H9 (cell line): ENCODE data around the gene PRR16. TPM values are rescaled to one million over a fixed set of nuclear protein-coding genes. Genes with fewer than 3 reads are reported as not detected.

Experiments
- DNase-seq: peaks from one replicate; pipeline ENCODE4 v3.0.0-alpha.2; 2017
- H2AFZ ChIP-seq: one replicate; pipeline ENCODE4 v1.6.1; 2013; ENCODE audit warnings: mild to moderate bottlenecking, low read length, control low read depth, moderate library complexity
- H2AK5ac ChIP-seq: 2 replicates; pipeline ENCODE4 v1.6.1; 2013; ENCODE audit warnings: low read length, control low read depth, mixed read lengths; ENCODE audit not compliant: insufficient read length
- H2BK120ac ChIP-seq: one replicate; pipeline ENCODE4 v1.6.1; 2013; ENCODE audit warnings: low read depth, mild to moderate bottlenecking, low read length, control low read depth, inconsistent platforms; ENCODE audit not compliant: poor library complexity, severe bottlenecking
- H2BK12ac ChIP-seq: 2 replicates; pipeline ENCODE4 v1.6.1; 2013; ENCODE audit warnings: low read length, control low read depth, mixed read lengths, low read depth; ENCODE audit not compliant: insufficient read length
- H2BK15ac ChIP-seq: 2 replicates; pipeline ENCODE4 v1.6.1; 2013; ENCODE audit warnings: low read depth, low read length, control low read depth
- H2BK20ac ChIP-seq: one replicate; pipeline ENCODE4 v1.6.1; 2013; ENCODE audit warnings: low read depth, mild to moderate bottlenecking, low read length, control low read depth, inconsistent platforms; ENCODE audit not compliant: poor library complexity, severe bottlenecking
- H2BK5ac ChIP-seq: 2 replicates; pipeline ENCODE4 v1.6.1; 2013; ENCODE audit warnings: low read length, control low read depth, mixed read lengths; ENCODE audit not compliant: insufficient read length
- H3K14ac ChIP-seq: 2 replicates; pipeline ENCODE4 v1.6.1; 2013; ENCODE audit warnings: low read length, control low read depth; ENCODE audit not compliant: insufficient read depth
- H3K18ac ChIP-seq: 2 replicates; pipeline ENCODE4 v1.6.1; 2013; ENCODE audit warnings: low read depth, mild to moderate bottlenecking, mixed read lengths, low read length, control low read depth; ENCODE audit not compliant: insufficient read length
- H3K23ac ChIP-seq: 2 replicates; pipeline ENCODE4 v1.6.1; 2013; ENCODE audit warnings: low read length, control low read depth, mixed read lengths, low read depth; ENCODE audit not compliant: insufficient read length
- H3K23me2 ChIP-seq: 2 replicates; pipeline ENCODE4 v1.6.1; 2013; ENCODE audit warnings: low read depth, mild to moderate bottlenecking, mixed read lengths, low read length, control low read depth; ENCODE audit not compliant: insufficient read length, poor library complexity, severe bottlenecking
- H3K27ac ChIP-seq: 2 replicates; pipeline ENCODE4 v1.5.1; 2013; ENCODE audit warnings: low read length, control low read depth, mixed read lengths, low read depth; ENCODE audit not compliant: insufficient read length
- H3K27me3 ChIP-seq: 2 replicates; pipeline ENCODE4 v1.6.1; 2013; ENCODE audit warnings: low read length, control low read depth, inconsistent platforms; ENCODE audit not compliant: insufficient read depth
- H3K4ac ChIP-seq: 2 replicates; pipeline ENCODE4 v1.6.1; 2013; ENCODE audit warnings: low read depth, mild to moderate bottlenecking, control low read depth, inconsistent platforms, low read length, moderate library complexity
- H3K4me1 ChIP-seq: 2 replicates; pipeline ENCODE4 v1.6.1; 2013; ENCODE audit warnings: low read length, control low read depth, inconsistent platforms; ENCODE audit not compliant: insufficient read depth
- H3K4me2 ChIP-seq: 2 replicates; pipeline ENCODE4 v1.6.1; 2013; ENCODE audit warnings: low read length, control low read depth, mixed read lengths; ENCODE audit not compliant: insufficient read length, insufficient read depth
- H3K56ac ChIP-seq: 2 replicates; pipeline ENCODE4 v1.6.1; 2013; ENCODE audit warnings: low read depth, mild to moderate bottlenecking, mixed read lengths, low read length, control low read depth; ENCODE audit not compliant: insufficient read length
- H3K79me1 ChIP-seq: 2 replicates; pipeline ENCODE4 v1.6.1; 2013; ENCODE audit warnings: low read depth, mild to moderate bottlenecking, moderate library complexity, low read length, control low read depth, inconsistent platforms; ENCODE audit not compliant: insufficient read depth, poor library complexity, severe bottlenecking
- H3K79me2 ChIP-seq: 2 replicates; pipeline ENCODE4 v1.6.1; 2013; ENCODE audit warnings: low read length, control low read depth, inconsistent platforms; ENCODE audit not compliant: insufficient read depth
- H3K9ac ChIP-seq: 2 replicates; pipeline ENCODE4 v1.6.1; 2013; ENCODE audit warnings: low read length, control low read depth, mixed read lengths; ENCODE audit not compliant: insufficient read length; ENCODE audit errors: extremely low read depth
- H3K9me3 ChIP-seq: one replicate; pipeline ENCODE4 v1.6.1; 2013; ENCODE audit warnings: low read depth, low read length, inconsistent platforms; ENCODE audit not compliant: control insufficient read depth
- H3T11ph ChIP-seq: one replicate; pipeline ENCODE4 v1.6.1; 2013; ENCODE audit warnings: mild to moderate bottlenecking, low read length, control low read depth, inconsistent platforms
- H4K20me1 ChIP-seq: one replicate; pipeline ENCODE4 v1.6.1; 2013; ENCODE audit not compliant: control insufficient read depth, insufficient read length, insufficient read depth
- H4K5ac ChIP-seq: 2 replicates; pipeline ENCODE4 v1.6.1; 2013; ENCODE audit warnings: low read depth, mild to moderate bottlenecking, mixed read lengths, low read length, control low read depth; ENCODE audit not compliant: insufficient read length
- H4K8ac ChIP-seq: replicated peaks from 2 replicates; pipeline ENCODE4 v1.6.1; 2013; ENCODE audit warnings: low read length, control low read depth, mixed read lengths, low read depth; ENCODE audit not compliant: insufficient read length
- H4K91ac ChIP-seq: 2 replicates; pipeline ENCODE4 v1.6.1; 2013; ENCODE audit warnings: low read depth, mild to moderate bottlenecking, moderate library complexity, mixed read lengths, low read length, control low read depth; ENCODE audit not compliant: insufficient read length
- H3K27ac Mint-ChIP-seq, 3 experiments: 2 replicates in 2 of 3; 3 replicates in 1 of 3; pipeline ENCODE4 v1.8.0; 2020 to 2021; ENCODE audit warnings: mixed read lengths in 3 of 3, mild to moderate bottlenecking in 1 of 3, moderate library complexity in 1 of 3
- H3K27me3 Mint-ChIP-seq: 2 replicates; pipeline ENCODE4 v1.8.0; 2021; ENCODE audit warnings: low read depth, mild to moderate bottlenecking, moderate library complexity, mixed read lengths
- H3K36me3 Mint-ChIP-seq, 3 experiments: 2 replicates in 2 of 3; 3 replicates in 1 of 3; pipeline ENCODE4 v1.8.0; 2020 to 2021; ENCODE audit warnings: low read depth in 3 of 3, mixed read lengths in 3 of 3; ENCODE audit not compliant: insufficient read depth in 1 of 3
- H3K4me1 Mint-ChIP-seq, 2 experiments: 2 replicates each; pipeline ENCODE4 v1.8.0; 2020; ENCODE audit warnings: mixed read lengths in 2 of 2
- H3K4me3 Mint-ChIP-seq, 2 experiments: 2 replicates in 1 of 2; 3 replicates in 1 of 2; pipeline ENCODE4 v1.8.0; 2020 to 2021; ENCODE audit warnings: mild to moderate bottlenecking in 2 of 2, mixed read lengths in 2 of 2, moderate library complexity in 1 of 2
- H3K9me3 Mint-ChIP-seq, 2 experiments: 2 replicates in 1 of 2; 3 replicates in 1 of 2; pipeline ENCODE4 v1.8.0; 2020; ENCODE audit warnings: mild to moderate bottlenecking in 2 of 2, mixed read lengths in 2 of 2, moderate library complexity in 1 of 2
- WGBS: extraction: QIAGEN DNeasy Blood & Tissue Kit; methylation state at CpG from one replicate; pipeline ENCODE4 v1.1.7; 2013; ENCODE audit warnings: missing lambda C conversion rate, low lambda C conversion rate, mixed read lengths; ENCODE audit not compliant: insufficient read length; ENCODE audit errors: extremely low coverage; 5-methylcytosine and 5-hydroxymethylcytosine counted together
- total RNA-seq: library from RNA; stranded (reverse); gene quantifications from 2 replicates; pipeline ENCODE4 v1.2.1, GENCODE V29; 2021
- TF ChIP-seq, protein P1 (sequence below): fragments of 200-600 bp; sonication (generic); conservative IDR thresholded peaks from 3 replicates; pipeline ENCODE4 v1.8.0; 2021; ENCODE audit warnings: antibody characterized with exemption, mild to moderate bottlenecking

Gene PRR16
- total RNA-seq, 1 experiment from 2014 or later = 0.13 TPM

DNA sequence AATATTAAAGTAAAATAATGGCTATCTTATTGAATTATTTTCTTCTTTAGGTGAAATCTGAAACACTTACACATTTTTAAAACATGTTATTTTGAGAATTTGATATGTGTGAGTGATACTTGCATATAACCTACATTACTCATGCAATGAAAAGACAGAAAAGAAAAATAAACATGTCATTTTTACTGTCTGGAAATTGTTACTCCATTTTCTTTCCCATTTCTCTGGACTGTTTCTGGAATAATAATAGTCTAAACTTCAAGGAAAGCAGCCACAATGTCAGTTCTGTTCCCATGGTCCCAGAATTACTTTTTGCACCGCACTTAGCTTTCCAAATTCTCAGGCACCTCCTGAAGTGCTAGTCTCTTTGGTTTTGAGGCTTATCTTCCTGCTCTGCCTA is 145.5 kb downstream of the PRR16 start:
- Histone ChIP-seq H4K91ac (no peak overlapping the region), H2BK120ac (no peak overlapping the region), H4K8ac (no peak overlapping the region), H3K18ac (no peak overlapping the region), H2BK15ac (no peak overlapping the region), H3K79me2 (no peaks in the 10 kb centered on the region), H3K9me3 (no peaks in the 10 kb centered on the region), H3K4me1 (no peaks in the 10 kb centered on the region), H3K23ac (no peak overlapping the region), H3K27ac (no peak overlapping the region), H3K4ac (no peak overlapping the region), H2AK5ac (no peak overlapping the region), H2BK20ac (no peak overlapping the region), H2BK5ac (no peak overlapping the region), H3K14ac (no peak overlapping the region), H4K20me1 (no peaks in the 10 kb centered on the region), H3T11ph (no peak overlapping the region), H4K5ac (no peak overlapping the region), H2AFZ (no peak overlapping the region), H3K56ac (no peak overlapping the region), H3K9ac (no peak overlapping the region), H2BK12ac (no peak overlapping the region), H3K79me1 (no peaks in the 10 kb centered on the region), H3K23me2 (no peaks in the 10 kb centered on the region), H3K4me2 (no peak overlapping the region), H3K27me3 (no peaks in the 10 kb centered on the region)
- TF ChIP-seq, protein P1, sequence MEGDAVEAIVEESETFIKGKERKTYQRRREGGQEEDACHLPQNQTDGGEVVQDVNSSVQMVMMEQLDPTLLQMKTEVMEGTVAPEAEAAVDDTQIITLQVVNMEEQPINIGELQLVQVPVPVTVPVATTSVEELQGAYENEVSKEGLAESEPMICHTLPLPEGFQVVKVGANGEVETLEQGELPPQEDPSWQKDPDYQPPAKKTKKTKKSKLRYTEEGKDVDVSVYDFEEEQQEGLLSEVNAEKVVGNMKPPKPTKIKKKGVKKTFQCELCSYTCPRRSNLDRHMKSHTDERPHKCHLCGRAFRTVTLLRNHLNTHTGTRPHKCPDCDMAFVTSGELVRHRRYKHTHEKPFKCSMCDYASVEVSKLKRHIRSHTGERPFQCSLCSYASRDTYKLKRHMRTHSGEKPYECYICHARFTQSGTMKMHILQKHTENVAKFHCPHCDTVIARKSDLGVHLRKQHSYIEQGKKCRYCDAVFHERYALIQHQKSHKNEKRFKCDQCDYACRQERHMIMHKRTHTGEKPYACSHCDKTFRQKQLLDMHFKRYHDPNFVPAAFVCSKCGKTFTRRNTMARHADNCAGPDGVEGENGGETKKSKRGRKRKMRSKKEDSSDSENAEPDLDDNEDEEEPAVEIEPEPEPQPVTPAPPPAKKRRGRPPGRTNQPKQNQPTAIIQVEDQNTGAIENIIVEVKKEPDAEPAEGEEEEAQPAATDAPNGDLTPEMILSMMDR = no peak
- Mint-ChIP-seq H3K27ac (no peak overlapping the region), H3K4me3 (no peak overlapping the region), H3K9me3 (no peaks in the 10 kb centered on the region; a peak in 1 of 5 replicates), H3K4me1 (peaks cover 4 to 5% of the 10 kb centered on the region in 2 experiments; a peak in 3 of 4 replicates), H3K27me3 (no peaks in the 10 kb centered on the region), H3K36me3 (no peaks in the 10 kb centered on the region)
- DNase-seq = no peak
- WGBS = no CpG with 5 or more reads among the region's 1 CpG
